T-cell (primary cell): ENCODE data around the gene SP140L. TPM values are rescaled to one million over a fixed set of nuclear protein-coding genes. Genes with fewer than 3 reads are reported as not detected.
"Not testable (repeated sequence)": the region's sequence is repeated elsewhere in the genome, so short reads cannot be mapped to it uniquely, and the experiment has no call there.

Source experiments
- ATAC-seq, 4 experiments: fragments of 200-7000 bp in 3 of 4; fragments of 150-1000 bp in 1 of 4; cut with Tn5 transposase; replicated peaks in 1 of 4; 1 replicate in 3 of 4; 2 replicates in 1 of 4; pipeline ENCODE4 v1.10.0; 2021; ENCODE audit warnings: moderate library complexity in 3 of 4, mild to moderate bottlenecking in 2 of 4, moderate number of reproducible peaks in 1 of 4
- CTCF ChIA-PET, 2 donors: fragments of 300-600 bp; sonication (Branson Sonifier 250); formaldehyde crosslinking; loops; one replicate each; lab custom pipeline; 2022; ENCODE audit warnings: antibody characterized with exemption in 2 of 2; lab: Charles Lee
- POLR2A ChIA-PET, 2 donors: fragments of 300-600 bp; sonication (Branson Sonifier 250); formaldehyde crosslinking; loops; one replicate each; lab custom pipeline; 2022; ENCODE audit warnings: antibody characterized with exemption in 2 of 2; lab: Charles Lee
- DNase-seq, 35 experiments: peaks; one replicate each; pipeline versions ENCODE4 v3.0.0 to v3.0.0-alpha.2; 2013 to 2023
- H3K27ac ChIP-seq: one replicate; pipeline ENCODE4 v1.5.1; 2013; ENCODE audit warnings: low read length
- H3K27me3 ChIP-seq, 2 experiments: replicated peaks in 1 of 2; 1 replicate in 1 of 2; 2 replicates in 1 of 2; pipeline versions ENCODE4 v1.6.1 to v1.7.0; 2013; ENCODE audit warnings: low read length in 1 of 2, mixed read lengths in 1 of 2; ENCODE audit not compliant: control insufficient read depth in 2 of 2, insufficient read depth in 2 of 2; ENCODE audit errors: extremely low read depth in 1 of 2
- H3K36me3 ChIP-seq, 2 donors: 1 replicate in 1 of 2; 2 replicates in 1 of 2; pipeline versions ENCODE4 v1.6.1 to v1.7.0; 2013; ENCODE audit warnings: low read length in 1 of 2; ENCODE audit not compliant: control insufficient read depth in 2 of 2, insufficient read depth in 1 of 2; ENCODE audit errors: extremely low read depth in 1 of 2
- H3K4me1 ChIP-seq, 2 experiments: 1 replicate in 1 of 2; 2 replicates in 1 of 2; pipeline versions ENCODE4 v1.6.1 to v1.7.0; 2013; ENCODE audit warnings: low read length in 2 of 2, mixed read lengths in 1 of 2; ENCODE audit not compliant: insufficient read depth in 2 of 2, control insufficient read depth in 1 of 2; ENCODE audit errors: extremely low read depth in 1 of 2
- H3K4me3 ChIP-seq, 2 donors: 1 replicate in 1 of 2; 2 replicates in 1 of 2; pipeline versions ENCODE4 v1.5.1 to v1.7.0; 2013; ENCODE audit warnings: mild to moderate bottlenecking in 2 of 2, low read length in 1 of 2, moderate library complexity in 1 of 2; ENCODE audit not compliant: control insufficient read depth in 1 of 2; ENCODE audit errors: extremely low read depth in 1 of 2
- H3K9me3 ChIP-seq: 2 replicates; pipeline ENCODE4 v1.7.0; 2013
- H3K27ac Mint-ChIP-seq, 2 donors: one replicate each; pipeline ENCODE4 v1.8.0; 2020 to 2021; ENCODE audit warnings: mild to moderate bottlenecking in 2 of 2, mixed read lengths in 2 of 2
- H3K27me3 Mint-ChIP-seq, 2 donors: one replicate each; pipeline ENCODE4 v1.8.0; 2021 to 2022; ENCODE audit warnings: mixed read lengths in 2 of 2
- H3K36me3 Mint-ChIP-seq: one replicate; pipeline ENCODE4 v1.8.0; 2021; ENCODE audit warnings: mixed read lengths
- H3K4me1 Mint-ChIP-seq, 3 donors: one replicate each; pipeline ENCODE4 v1.8.0; 2020 to 2022; ENCODE audit warnings: mixed read lengths in 3 of 3, mild to moderate bottlenecking in 1 of 3
- H3K4me3 Mint-ChIP-seq, 3 donors: one replicate each; pipeline ENCODE4 v1.8.0; 2020 to 2022; ENCODE audit warnings: mild to moderate bottlenecking in 3 of 3, mixed read lengths in 3 of 3, moderate library complexity in 3 of 3
- H3K9me3 Mint-ChIP-seq, 3 donors: one replicate each; pipeline ENCODE4 v1.8.0; 2020 to 2022; ENCODE audit warnings: mixed read lengths in 3 of 3
- WGBS: methylation state at CpG from one replicate; pipeline ENCODE4 v1.1.5; 2013; ENCODE audit warnings: missing lambda C conversion rate; ENCODE audit not compliant: insufficient coverage; 5-methylcytosine and 5-hydroxymethylcytosine counted together
- total RNA-seq, 35 experiments: library from RNA in 6 of 35; stranded (reverse) in 6 of 35; fragments of 120-200 nt in 1 of 35; gene quantifications; one replicate each; pipeline versions ENCODE4 v1.2.1 to v1.2.4 and lab custom pipeline; 2013 to 2026

SP140L gene
- total RNA-seq, 5 donors from 2014 or later (not counting 1 experiment from before 2014, with no cell fraction given), result 80.8 to 104 (median 82.0) TPM

DNA sequence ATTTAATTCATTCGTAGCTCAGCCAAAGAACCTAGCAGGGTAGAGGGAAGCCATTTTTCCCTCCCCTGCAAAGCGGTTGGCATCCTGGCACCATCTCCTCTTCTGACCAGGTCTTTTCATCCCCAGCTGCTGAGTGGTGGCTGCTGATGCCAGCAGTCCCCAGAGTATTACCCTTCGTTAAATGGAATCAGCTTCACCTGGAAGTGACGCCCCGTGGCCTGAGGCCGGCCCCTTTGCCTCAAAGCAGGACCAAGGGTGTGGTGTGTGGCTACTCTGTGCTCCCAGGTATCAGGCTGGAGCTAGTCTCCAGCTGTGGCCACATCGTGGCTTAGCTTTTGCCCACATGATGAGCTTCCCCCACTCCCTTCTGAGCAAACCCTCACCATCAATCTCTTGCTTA is 76.8 kb downstream of the SP140L start:
- ATAC-seq (no peak), DNase-seq (no peak)
- H3K9me3 Mint-ChIP-seq, result no peaks in the 10 kb centered on the region
- peaks cover 16 to 20% (median 18%) of the 10 kb centered on the region in 3 donors for H3K4me1 Mint-ChIP-seq
- ChIA-PET POLR2A (interaction anchor here in 1 of 2 donors (0.5 kb wide), 1 partner anchor 212 kb away, joined by 4 read pairs; no protein-coding TSS in a partner anchor), CTCF (interaction anchor here in 1 of 2 donors (0.6 kb wide), 1 partner anchor 244 kb away, joined by 5 read pairs; no protein-coding TSS in a partner anchor)
- no peaks in the 10 kb centered on the region for H3K27me3 Mint-ChIP-seq
- no peak overlapping the region for H3K27ac ChIP-seq
- peaks cover 71% of the 10 kb centered on the region for H3K36me3 Mint-ChIP-seq
- no CpG with 5 or more reads among the region's 7 CpGs for WGBS
- no peaks in the 10 kb centered on the region for H3K9me3 ChIP-seq
- H3K36me3 ChIP-seq, result peaks cover 9 to 49% of the 10 kb centered on the region in 2 donors
- peak overlapping the region in 1 of 2 donors; percentile 16 for H3K27ac Mint-ChIP-seq
- H3K4me3 Mint-ChIP-seq, result no peak overlapping the region
- H3K27me3 ChIP-seq, result no peaks in the 10 kb centered on the region
- peaks cover 0 to 5% of the 10 kb centered on the region in 2 experiments for H3K4me1 ChIP-seq
- H3K4me3 ChIP-seq, result no peak overlapping the region

DNA sequence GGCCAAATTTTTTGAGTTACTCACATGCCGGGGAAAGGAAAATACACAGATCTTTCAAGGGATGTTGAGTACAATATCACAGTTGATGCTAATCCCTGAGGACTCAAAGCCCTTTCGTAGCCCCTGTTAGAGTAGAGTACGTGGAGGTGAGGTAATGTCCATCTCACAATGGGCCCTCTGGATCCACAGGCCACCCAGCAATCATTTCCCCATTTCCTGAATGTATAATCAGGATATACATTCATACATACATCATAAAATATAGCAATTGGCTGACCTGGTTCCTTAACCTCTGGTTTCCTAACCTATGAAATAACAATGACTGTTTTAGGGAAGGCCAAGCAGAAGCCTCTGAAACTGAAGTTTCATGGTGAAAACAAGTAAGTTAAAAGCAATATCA is 78.8 kb downstream of the SP140L start:
- Histone ChIP-seq H3K27me3 (no peaks in the 10 kb centered on the region), H3K4me3 (no peak overlapping the region), H3K4me1 (peaks cover 0 to 13% of the 10 kb centered on the region in 2 experiments), H3K27ac (no peak overlapping the region), H3K9me3 (no peaks in the 10 kb centered on the region), H3K36me3 (peaks cover 9 to 31% of the 10 kb centered on the region in 2 donors)
- H3K27me3 Mint-ChIP-seq, result no peaks in the 10 kb centered on the region
- H3K4me3 Mint-ChIP-seq, result no peak overlapping the region
- H3K36me3 Mint-ChIP-seq, result peaks cover 54% of the 10 kb centered on the region
- H3K4me1 Mint-ChIP-seq, result peaks cover 32 to 40% (median 37%) of the 10 kb centered on the region in 3 donors
- peak overlapping the region in 1 of 2 donors; percentile 25 for H3K27ac Mint-ChIP-seq
- ATAC-seq (no peak), DNase-seq (no peak)
- ChIA-PET CTCF (no interaction called here), POLR2A (no interaction called here)
- H3K9me3 Mint-ChIP-seq, result no peaks in the 10 kb centered on the region
- WGBS, result no CpG with 5 or more reads among the region's 3 CpGs

DNA sequence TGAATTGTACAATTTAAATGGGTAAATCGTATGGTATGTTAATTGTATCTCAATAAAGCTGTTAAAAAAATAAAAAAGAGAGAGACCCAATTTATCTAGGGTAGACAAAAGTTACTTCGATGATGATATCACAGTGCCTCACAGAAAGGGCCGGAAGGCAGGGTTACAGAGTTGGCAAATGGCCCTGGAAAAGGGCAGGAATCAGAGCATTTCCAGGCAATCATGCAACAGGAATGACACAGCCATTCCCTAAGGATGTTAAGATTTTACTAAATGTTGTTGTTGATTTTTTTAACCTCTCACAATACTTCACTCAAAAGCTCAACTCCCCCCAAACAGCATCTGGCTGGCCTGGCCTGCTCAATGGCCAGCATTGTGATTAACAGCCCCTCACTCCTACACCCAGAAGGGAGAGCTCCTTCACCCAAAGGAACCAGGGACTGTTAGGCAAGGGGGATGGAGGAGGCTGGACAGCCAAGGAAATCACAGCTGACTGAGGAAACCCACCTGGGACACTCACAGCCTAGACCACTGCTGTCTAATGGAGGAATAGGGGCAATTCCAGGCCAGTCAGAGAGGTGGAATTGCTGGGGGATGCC is 81.3 kb downstream of the SP140L start:
- H3K4me3 Mint-ChIP-seq, result no peak overlapping the region
- peaks cover 42% of the 10 kb centered on the region for H3K36me3 Mint-ChIP-seq
- DNase-seq, result no peak
- no peaks in the 10 kb centered on the region for H3K27me3 ChIP-seq
- H3K27ac Mint-ChIP-seq, result peak overlapping the region; percentile 99 to 100
- H3K9me3 Mint-ChIP-seq, result no peaks in the 10 kb centered on the region
- H3K4me1 Mint-ChIP-seq, result peaks cover 49 to 62% (median 56%) of the 10 kb centered on the region in 3 donors
- H3K27me3 Mint-ChIP-seq, result no peaks in the 10 kb centered on the region
- peaks cover 3 to 34% of the 10 kb centered on the region in 2 experiments for H3K4me1 ChIP-seq
- no CpG with 5 or more reads among the region's 3 CpGs for WGBS
- H3K4me3 ChIP-seq, result no peak overlapping the region
- peaks cover 6 to 22% of the 10 kb centered on the region in 2 donors for H3K36me3 ChIP-seq
- ChIA-PET CTCF (no interaction called here), POLR2A (no interaction called here)
- no peaks in the 10 kb centered on the region for H3K9me3 ChIP-seq
- no peak overlapping the region for H3K27ac ChIP-seq
- ATAC-seq, result no peak

DNA sequence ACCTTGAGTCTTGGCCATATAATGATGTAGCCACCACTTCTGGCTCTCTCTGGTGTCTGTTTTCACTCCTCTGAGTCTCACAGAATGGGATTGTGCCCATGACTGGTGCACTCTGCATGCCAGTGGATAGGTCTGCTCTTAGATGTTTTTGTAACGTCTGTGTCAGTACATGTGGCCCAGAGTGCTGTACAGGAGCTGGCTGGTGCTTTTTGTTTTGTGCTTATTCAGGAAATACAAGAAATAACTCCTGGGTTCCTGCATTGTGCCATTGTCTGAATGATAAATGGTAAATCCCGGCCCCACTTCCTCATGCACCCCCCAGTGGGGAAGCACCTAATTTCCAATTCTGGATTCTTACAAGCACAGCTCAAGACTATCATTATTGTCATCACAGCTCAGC is 82.3 kb downstream of the SP140L start:
- H3K4me3 ChIP-seq, H3K27me3 Mint-ChIP-seq, H3K9me3 ChIP-seq, DNase-seq, H3K27me3 ChIP-seq, H3K9me3 Mint-ChIP-seq, POLR2A ChIA-PET: not testable (repeated sequence)
- Mint-ChIP-seq H3K4me1 (peaks cover 59 to 71% (median 65%) of the 10 kb centered on the region in 3 donors), H3K27ac (peak overlapping the region; percentile 99 to 100), H3K4me3 (peak overlapping the region in 1 of 3 donors; percentile 91), H3K36me3 (peaks cover 32% of the 10 kb centered on the region)
- Histone ChIP-seq H3K36me3 (peaks cover 4 to 12% of the 10 kb centered on the region in 2 donors), H3K4me1 (peaks cover 3 to 43% of the 10 kb centered on the region in 2 experiments), H3K27ac (peak overlapping the region; percentile 30)
- ATAC-seq, result peak in 1 of 4 experiments; percentile 22
- CTCF ChIA-PET, result interaction anchor here in 1 of 2 donors (0.7 kb wide), 1 partner anchor 202 kb away, joined by 3 read pairs; no protein-coding TSS in a partner anchor
- no CpG with 5 or more reads among the region's 2 CpGs for whole genome bisulfite sequencing

DNA sequence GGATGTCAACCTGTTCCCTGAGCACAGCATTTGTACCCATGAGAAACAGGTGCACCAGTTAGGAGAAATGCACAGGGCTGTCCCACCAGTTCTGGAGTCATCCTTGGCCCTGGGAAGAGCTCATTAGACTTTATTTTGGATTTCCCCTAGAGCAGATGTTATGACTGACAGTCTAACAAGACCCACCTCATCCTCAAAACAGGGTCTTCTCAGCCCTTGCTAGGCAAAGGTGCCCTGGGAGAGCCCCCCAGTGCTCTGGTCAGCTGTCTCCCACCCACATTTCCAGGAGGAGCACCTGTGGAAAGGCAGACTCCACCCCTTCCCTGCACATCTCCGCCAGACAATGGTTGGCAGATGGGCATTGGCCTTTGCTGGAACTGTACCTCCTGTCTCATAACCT is 83.3 kb downstream of the SP140L start:
- DNase-seq, result no peak
- WGBS, result 91% methylated on average over 1 of the region's 1 CpG
- Mint-ChIP-seq H3K36me3 (peaks cover 24% of the 10 kb centered on the region), H3K9me3 (no peaks in the 10 kb centered on the region), H3K27me3 (no peaks in the 10 kb centered on the region), H3K27ac (peak overlapping the region; percentile 99 to 100), H3K4me1 (peaks cover 69 to 81% (median 74%) of the 10 kb centered on the region in 3 donors), H3K4me3 (peak overlapping the region; percentile 91 to 99 (median 98))
- H3K27ac ChIP-seq, result no peak overlapping the region
- peaks cover 4 to 6% of the 10 kb centered on the region in 2 donors for H3K36me3 ChIP-seq
- H3K27me3 ChIP-seq, result no peaks in the 10 kb centered on the region
- H3K4me1 ChIP-seq, result peaks cover 3 to 53% of the 10 kb centered on the region in 2 experiments
- POLR2A ChIA-PET, result no interaction called here
- no peak overlapping the region for H3K4me3 ChIP-seq
- ATAC-seq, result no peak
- H3K9me3 ChIP-seq, result no peaks in the 10 kb centered on the region
- CTCF ChIA-PET, result interaction anchor here in 1 of 2 donors (1.2 kb wide), 1 partner anchor 386 kb away, joined by 3 read pairs; no protein-coding TSS in a partner anchor

DNA sequence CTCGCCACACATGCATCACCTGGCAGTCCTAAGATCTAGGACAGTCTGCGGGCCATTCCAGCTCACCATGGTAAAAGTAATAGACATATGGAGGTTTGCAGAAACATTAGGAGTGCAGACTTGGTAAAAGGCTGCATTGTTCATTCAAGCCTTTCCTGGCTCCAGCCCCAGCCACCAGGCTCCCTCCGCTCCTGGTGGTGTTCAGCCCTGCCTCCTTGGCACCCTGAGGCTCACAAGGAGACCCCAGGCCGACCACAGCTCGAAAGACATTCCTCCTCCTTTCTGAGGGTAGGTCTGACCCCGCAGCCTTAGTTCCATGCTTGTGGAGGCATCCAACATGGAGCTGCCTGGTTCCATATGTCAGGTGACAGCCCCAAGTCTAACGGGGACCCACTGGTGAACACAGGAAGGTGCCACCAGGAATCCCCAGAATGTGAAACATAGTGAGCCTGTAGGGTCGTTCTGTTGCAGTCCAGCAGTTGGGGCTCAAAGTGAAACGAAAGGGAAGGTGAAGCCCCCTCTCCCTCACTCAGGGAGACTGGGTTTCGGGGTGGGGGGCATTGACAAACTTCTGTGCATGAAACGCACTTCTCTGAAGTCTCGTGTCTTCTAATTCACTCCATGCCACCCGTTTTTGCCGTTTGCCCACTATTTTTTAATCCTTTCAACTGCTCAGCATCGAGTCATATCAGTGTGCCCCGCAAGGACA is 84.0 kb downstream of the SP140L start:
- DNase-seq (peak in 1 of 35 experiments; percentile 43), ATAC-seq (peak in 1 of 4 experiments; percentile 13)
- peaks cover 0 to 3% of the 10 kb centered on the region in 2 donors for H3K36me3 ChIP-seq
- Mint-ChIP-seq H3K9me3 (no peaks in the 10 kb centered on the region), H3K36me3 (peaks cover 16% of the 10 kb centered on the region), H3K27me3 (no peaks in the 10 kb centered on the region), H3K4me3 (peak overlapping the region; percentile 91 to 99 (median 98)), H3K4me1 (peaks cover 76 to 88% (median 76%) of the 10 kb centered on the region in 3 donors), H3K27ac (peak overlapping the region; percentile 99 to 100)
- no peaks in the 10 kb centered on the region for H3K9me3 ChIP-seq
- peaks cover 3 to 59% of the 10 kb centered on the region in 2 experiments for H3K4me1 ChIP-seq
- 30% methylated on average over 11 of the region's 16 CpGs for WGBS
- CTCF ChIA-PET, result interaction anchor here in 1 of 2 donors (0.6 to 1.3 kb wide), 3 partner anchors 70 to 386 kb away, joined by 3 read pairs; no protein-coding TSS in a partner anchor
- peak overlapping the region; percentile 69 to 78 for H3K4me3 ChIP-seq
- peak overlapping the region; percentile 86 for H3K27ac ChIP-seq
- no peaks in the 10 kb centered on the region for H3K27me3 ChIP-seq
- POLR2A ChIA-PET, result interaction anchor here in 1 of 2 donors (0.5 kb wide), 2 partner anchors 141 to 375 kb away, joined by 7 to 13 read pairs; no protein-coding TSS in a partner anchor
